IMR-90 (cell line): ENCODE data around the gene EFHC1. TPM values are rescaled to one million over a fixed set of nuclear protein-coding genes. Genes with fewer than 3 reads are reported as not detected.

ENCODE experiments used
- ATAC-seq: fragments of 200-7000 bp; cut with Tn5 transposase; 2 replicates; pipeline ENCODE4 v1.9.1; 2020; ENCODE audit warnings: low read depth, mild to moderate bottlenecking, moderate library complexity
- BruUV-seq: library from RNA; stranded (reverse); fragments of 400-500 nt; replicated peaks from 2 replicates; lab custom pipeline; 2021; lab: Mats Ljungman, UMichigan
- CTCF ChIA-PET: fragments of 300-600 bp; formaldehyde crosslinking; extraction: SDS; loops from one replicate; lab custom pipeline; 2021; ENCODE audit warnings: antibody characterized with exemption; lab: Yijun Ruan, JAX
- POLR2A ChIA-PET: fragments of 300-600 bp; sonication (Branson Sonifier 250); formaldehyde crosslinking; loops from one replicate; lab custom pipeline; 2022; ENCODE audit warnings: antibody characterized with exemption; ENCODE audit not compliant: unreplicated experiment; lab: Charles Lee
- DNase-seq: peaks from one replicate; pipeline ENCODE4 v3.0.0; 2013
- H2AFZ ChIP-seq: replicated peaks from 2 replicates; pipeline ENCODE3; 2013; ENCODE audit warnings: low read length, mild to moderate bottlenecking; ENCODE audit not compliant: poor library complexity
- H2AK5ac ChIP-seq: 2 replicates; pipeline ENCODE4 v1.6.1; 2013; ENCODE audit warnings: low read depth, low read length, inconsistent platforms
- H2AK9ac ChIP-seq: replicated peaks from 2 replicates; pipeline ENCODE3; 2013; ENCODE audit warnings: mild to moderate bottlenecking, low read depth, low read length, moderate library complexity; ENCODE audit not compliant: poor library complexity
- H2BK120ac ChIP-seq: 2 replicates; pipeline ENCODE4 v1.6.1; 2013; ENCODE audit warnings: low read depth, low read length, inconsistent platforms
- H2BK15ac ChIP-seq: 3 replicates; pipeline ENCODE4 v1.6.1; 2013; ENCODE audit warnings: low read depth, low read length, inconsistent platforms
- H2BK20ac ChIP-seq: 2 replicates; pipeline ENCODE4 v1.6.1; 2013; ENCODE audit warnings: low read depth, mild to moderate bottlenecking, inconsistent platforms, low read length, moderate library complexity
- H2BK5ac ChIP-seq: 2 replicates; pipeline ENCODE4 v1.6.1; 2013; ENCODE audit warnings: mild to moderate bottlenecking, low read depth, low read length, inconsistent platforms; ENCODE audit not compliant: poor library complexity, severe bottlenecking
- H3K14ac ChIP-seq: replicated peaks from 2 replicates; pipeline ENCODE4 v1.6.1; 2013; ENCODE audit warnings: low read depth, low read length, inconsistent platforms
- H3K18ac ChIP-seq: 2 replicates; pipeline ENCODE4 v1.6.1; 2013; ENCODE audit warnings: low read depth, low read length, control low read depth
- H3K23ac ChIP-seq: 2 replicates; pipeline ENCODE4 v1.6.1; 2013; ENCODE audit warnings: low read depth, low read length, inconsistent platforms
- H3K27ac ChIP-seq: 2 replicates; pipeline ENCODE4 v1.5.1; 2013; ENCODE audit warnings: mild to moderate bottlenecking, control low read depth, low read length; ENCODE audit not compliant: insufficient read depth
- H3K27me3 ChIP-seq: 2 replicates; pipeline ENCODE4 v1.6.1; 2013; ENCODE audit warnings: low read length; ENCODE audit not compliant: control insufficient read depth, insufficient read depth
- H3K36me3 ChIP-seq: 2 replicates; pipeline ENCODE4 v1.6.1; 2013; ENCODE audit warnings: low read length, mixed read lengths; ENCODE audit not compliant: control insufficient read depth, insufficient read depth
- H3K4ac ChIP-seq: 2 replicates; pipeline ENCODE4 v1.6.1; 2013; ENCODE audit warnings: low read depth, low read length, inconsistent platforms
- H3K4me1 ChIP-seq: 2 replicates; pipeline ENCODE4 v1.6.1; 2013; ENCODE audit warnings: low read length, mixed read lengths; ENCODE audit not compliant: control insufficient read depth, insufficient read depth
- H3K4me2 ChIP-seq: 2 replicates; pipeline ENCODE4 v1.6.1; 2013; ENCODE audit warnings: low read depth, mild to moderate bottlenecking, control low read depth, low read length, moderate library complexity
- H3K4me3 ChIP-seq: 2 replicates; pipeline ENCODE4 v1.5.1; 2013; ENCODE audit warnings: low read depth, mild to moderate bottlenecking, control low read depth, low read length, moderate library complexity; ENCODE audit not compliant: insufficient read depth
- H3K56ac ChIP-seq: 2 replicates; pipeline ENCODE4 v1.6.1; 2013; ENCODE audit warnings: low read length, inconsistent platforms; ENCODE audit not compliant: insufficient read depth; ENCODE audit errors: extremely low read depth
- H3K79me1 ChIP-seq, 2 experiments: 2 replicates each; pipeline ENCODE4 v1.6.1; 2013; ENCODE audit warnings: low read length in 2 of 2, inconsistent platforms in 1 of 2, low read depth in 1 of 2
- H3K9ac ChIP-seq: 2 replicates; pipeline ENCODE4 v1.6.1; 2013; ENCODE audit warnings: low read depth, low read length, control low read depth
- H3K9me1 ChIP-seq: 2 replicates; pipeline ENCODE4 v1.6.1; 2013; ENCODE audit warnings: low read length, inconsistent platforms; ENCODE audit not compliant: insufficient read depth
- H3K9me3 ChIP-seq: 2 replicates; pipeline ENCODE4 v1.6.1; 2013; ENCODE audit warnings: low read length; ENCODE audit not compliant: control insufficient read depth, insufficient read depth
- H4K20me1 ChIP-seq: 2 replicates; pipeline ENCODE4 v1.6.1; 2013; ENCODE audit warnings: low read length, inconsistent platforms; ENCODE audit not compliant: insufficient read depth
- H4K5ac ChIP-seq: 2 replicates; pipeline ENCODE4 v1.6.1; 2013; ENCODE audit warnings: mild to moderate bottlenecking, low read depth, low read length, control low read depth
- H4K8ac ChIP-seq, 2 experiments: 2 replicates each; pipeline ENCODE4 v1.6.1; 2013; ENCODE audit warnings: low read depth in 2 of 2, low read length in 2 of 2, control low read depth in 1 of 2, inconsistent platforms in 1 of 2
- H4K91ac ChIP-seq: 2 replicates; pipeline ENCODE4 v1.6.1; 2013; ENCODE audit warnings: low read depth, low read length, inconsistent platforms; ENCODE audit not compliant: insufficient read depth
- BHLHE40 ChIP-seq: fragments of 150-350 bp; IDR thresholded peaks from 2 replicates; pipeline ENCODE4 v1.6.1; 2016; ENCODE audit warnings: mild to moderate bottlenecking, low read depth, low read length
- CEBPB ChIP-seq: IDR thresholded peaks from 2 replicates; pipeline ENCODE4 v1.6.1; 2012; ENCODE audit warnings: low read depth, low read length, improper control_type of control experiment
- CHD1 ChIP-seq: IDR thresholded peaks from 2 replicates; pipeline ENCODE4 v1.6.1; 2012; ENCODE audit warnings: low read depth, low read length, improper control_type of control experiment
- CTCF ChIP-seq: conservative IDR thresholded peaks from 2 replicates; pipeline ENCODE4 v1.5.1; 2012; ENCODE audit warnings: mild to moderate bottlenecking, low read depth, low read length, improper control_type of control experiment
- ELK1 ChIP-seq: fragments of 150-350 bp; IDR thresholded peaks from 2 replicates; pipeline ENCODE4 v1.6.1; 2016; ENCODE audit warnings: low read depth, mild to moderate bottlenecking, low read length, moderate library complexity, borderline replicate concordance
- FOS ChIP-seq: fragments of 150-350 bp; IDR thresholded peaks from 2 replicates; pipeline ENCODE4 v1.6.1; 2016; ENCODE audit warnings: low read depth, low read length
- MAFK ChIP-seq: IDR thresholded peaks from 2 replicates; pipeline ENCODE4 v1.6.1; 2012; ENCODE audit warnings: low read depth, low read length, improper control_type of control experiment
- MAZ ChIP-seq: IDR thresholded peaks from 2 replicates; pipeline ENCODE4 v1.6.1; 2012; ENCODE audit warnings: low read depth, mild to moderate bottlenecking, low read length, improper control_type of control experiment, moderate library complexity, borderline replicate concordance
- NFE2L2 ChIP-seq: fragments of 150-350 bp; IDR thresholded peaks from 2 replicates; pipeline ENCODE4 v1.6.1; 2016; ENCODE audit warnings: low read depth, mild to moderate bottlenecking, low read length
- POLR2A ChIP-seq: IDR thresholded peaks from 2 replicates; pipeline ENCODE4 v1.6.1; 2012; ENCODE audit warnings: mild to moderate bottlenecking, low read depth, low read length
- RAD21 ChIP-seq: IDR thresholded peaks from 2 replicates; pipeline ENCODE4 v1.6.1; 2012; ENCODE audit warnings: low read length, improper control_type of control experiment
- RFX5 ChIP-seq: IDR thresholded peaks from 2 replicates; pipeline ENCODE4 v1.8.0; 2012; ENCODE audit warnings: low read depth, mild to moderate bottlenecking, low read length, moderate library complexity
- SMC3 ChIP-seq: fragments of 150-350 bp; IDR thresholded peaks from 2 replicates; pipeline ENCODE4 v1.6.1; 2016; ENCODE audit warnings: low read depth, mild to moderate bottlenecking, antibody characterized with exemption, low read length, moderate library complexity
- USF2 ChIP-seq: fragments of 150-350 bp; IDR thresholded peaks from 2 replicates; pipeline ENCODE4 v1.6.1; 2017; ENCODE audit warnings: mild to moderate bottlenecking, antibody characterized with exemption, low read length, low read depth
- WGBS, 2 experiments: methylation state at CpG; one replicate each; pipeline versions ENCODE4 v1.1.5 to v1.1.7; 2013; ENCODE audit warnings: missing lambda C conversion rate in 2 of 2; ENCODE audit not compliant: insufficient read length in 1 of 2; ENCODE audit errors: extremely low coverage in 2 of 2; 5-methylcytosine and 5-hydroxymethylcytosine counted together
- dilution Hi-C: fragments of 300-500 bp; cut with HindIII; formaldehyde crosslinking; loops from one replicate; pipeline ENCODE4 v1.14.3; 2018; ENCODE audit warnings: low sequenced_read_pairs; ENCODE audit not compliant: unreplicated experiment
- in situ Hi-C: fragments of 300-500 bp; cut with MboI; formaldehyde crosslinking; loops from 3 replicates; pipeline ENCODE4 v1.14.3; 2019; ENCODE audit warnings: low sequenced_read_pairs, inconsistent platforms, mixed read lengths
- intact Hi-C: fragments of 100-400 bp; cut with micrococcal nuclease; formaldehyde crosslinking; loops from 2 replicates; pipeline ENCODE4 v1.10.0; 2022
- polyA plus RNA-seq, 3 experiments: library from polyadenylated mRNA; depleted of rRNA; stranded (reverse); fragments of >200 nt; gene quantifications; 2 replicates each; pipeline ENCODE4 v1.2.3, GENCODE V29; 2012; ENCODE audit warnings: low replicate concordance in 1 of 3
- total RNA-seq: library from RNA; depleted of rRNA; stranded (reverse); fragments of >200 nt; gene quantifications from 2 replicates; pipeline ENCODE4 v1.2.3, GENCODE V29; 2012

EFHC1 gene
- total and polyA plus RNA-seq, 2 of the 4 experiments (the other 2 are of a cell fraction) = 14.0 to 23.0 TPM

GRCh38 chr6:52420668-52421358 is 671 bp downstream of the EFHC1 start:
- peak overlapping the region; percentile 36 for H2BK20ac ChIP-seq
- CTCF ChIA-PET = interaction anchor here (0.6 to 1.4 kb wide), 3 partner anchors 48 to 231 kb away, joined by 3 to 4 read pairs (median 3); no protein-coding TSS in a partner anchor
- H3K14ac ChIP-seq = peak overlapping the region; percentile 85
- peak overlapping the region; percentile 43 to 96 for H4K8ac ChIP-seq
- POLR2A ChIA-PET = interaction anchor here (1.1 kb wide), 1 partner anchor 78 kb away, joined by 3 read pairs; no protein-coding TSS in a partner anchor
- in situ Hi-C loops (no loop called here), dilution Hi-C loops (loop anchor here (25.0 kb wide), 1 partner anchor 241 kb away; the partner anchor contains the start of gene TMEM14A), intact Hi-C loops (loop anchor here (1.0 to 5.0 kb wide), 4 partner anchors 51 to 175 kb away; no protein-coding TSS in a partner anchor)
- peak overlapping the region; percentile 61 for H3K4me3 ChIP-seq
- peak overlapping the region; percentile 64 for H3K18ac ChIP-seq
- no peaks in the 10 kb centered on the region for H3K27me3 ChIP-seq
- peak overlapping the region; percentile 98 for H2AK9ac ChIP-seq
- peak overlapping the region; percentile 80 for H3K9ac ChIP-seq
- peak overlapping the region; percentile 72 for H2AK5ac ChIP-seq
- peaks cover 17% of the 10 kb centered on the region for H3K4me1 ChIP-seq
- H2BK5ac ChIP-seq = peak overlapping the region; percentile 37
- peak overlapping the region; percentile 69 for H4K91ac ChIP-seq
- H3K36me3 ChIP-seq = no peaks in the 10 kb centered on the region
- H2BK120ac ChIP-seq = peak overlapping the region; percentile 75
- peak overlapping the region; percentile 70 for H3K4ac ChIP-seq
- H3K4me2 ChIP-seq = peak overlapping the region; percentile 83
- peak overlapping the region; percentile 72; the same call in 1 of the 3 replicates for H2BK15ac ChIP-seq
- no peaks in the 10 kb centered on the region for H4K20me1 ChIP-seq
- peaks cover 13% of the 10 kb centered on the region for H3K9me1 ChIP-seq
- H3K79me1 ChIP-seq = peaks cover 9 to 26% of the 10 kb centered on the region in 2 experiments; a peak in 3 of 4 replicates
- TSS peak; percentile 87 for BruUV-seq
- 0% methylated on average over 12 of the region's 21 CpGs; no CpG with 5 or more reads in 1 of the 2 experiments for WGBS, 2 experiments
- H3K23ac ChIP-seq = peak overlapping the region; percentile 35
- ATAC-seq (0 out of 2 replicates have a peak, but pooled peaks have one; percentile 1), DNase-seq (peak; percentile 33)
- H3K9me3 ChIP-seq = no peaks in the 10 kb centered on the region
- H3K27ac ChIP-seq = peak overlapping the region; percentile 76
- peak overlapping the region; percentile 94 for H2AFZ ChIP-seq
- peak overlapping the region; percentile 77 for H3K56ac ChIP-seq
- peak overlapping the region; percentile 82 for H4K5ac ChIP-seq
- TF ChIP-seq MAFK (no peak), RAD21 (no peak), POLR2A (no peak), NFE2L2 (no peak), FOS (no peak), SMC3 (no peak), RFX5 (no peak), MAZ (no peak), CTCF (no peak), BHLHE40 (no peak), CHD1 (no peak), CEBPB (no peak), ELK1 (no peak), USF2 (no peak)
